SU-DHL-6 (cell line): ENCODE data around the gene CYP19A1.

ENCODE experiments used
- H2AFZ ChIP-seq: fragments of 200-600 bp; sonication (generic); 2 replicates; pipeline ENCODE4 v1.6.1; 2014; ENCODE audit warnings: low read depth, mild to moderate bottlenecking, moderate library complexity, mixed read lengths, antibody characterized with exemption, low read length; ENCODE audit not compliant: severe bottlenecking
- H3F3A ChIP-seq: fragments of 200-600 bp; shearing (Covaris generic); 2 replicates; pipeline ENCODE4 v1.6.0; 2016; ENCODE audit warnings: antibody characterized with exemption, mild to moderate bottlenecking; ENCODE audit not compliant: insufficient read depth
- H3K27ac ChIP-seq: fragments of 200-600 bp; sonication (generic); 2 replicates; pipeline ENCODE4 v1.5.1; 2016; ENCODE audit warnings: low read depth, mild to moderate bottlenecking, low read length, moderate library complexity, mixed read lengths
- H3K27me3 ChIP-seq: fragments of 200-600 bp; sonication (generic), shearing (Covaris generic); 2 replicates; pipeline ENCODE4 v1.6.0; 2014; ENCODE audit warnings: mild to moderate bottlenecking, low read length
- H3K36me3 ChIP-seq: fragments of 200-600 bp; sonication (generic); 2 replicates; pipeline ENCODE4 v1.6.1; 2014; ENCODE audit warnings: mild to moderate bottlenecking, low read length, mixed read lengths
- H3K4me2 ChIP-seq: fragments of 300-600, 200-600 bp; shearing (Covaris generic), sonication (generic); 2 replicates; pipeline ENCODE4 v1.6.0; 2014; ENCODE audit warnings: low read length, low read depth, mild to moderate bottlenecking; ENCODE audit not compliant: poor library complexity, severe bottlenecking
- H3K4me3 ChIP-seq: fragments of 200-600 bp; sonication (generic); 2 replicates; pipeline ENCODE4 v1.5.1; 2014; ENCODE audit warnings: antibody characterized with exemption, low read length, mild to moderate bottlenecking, mixed read lengths; ENCODE audit not compliant: insufficient read depth, poor library complexity, severe bottlenecking
- H3K79me2 ChIP-seq: fragments of 200-600 bp; sonication (generic); 2 replicates; pipeline ENCODE4 v1.6.1; 2014; ENCODE audit warnings: mild to moderate bottlenecking, low read length, moderate library complexity; ENCODE audit not compliant: insufficient read depth
- H3K9ac ChIP-seq: fragments of 200-600 bp; sonication (generic); 2 replicates; pipeline ENCODE4 v1.7.0; 2014; ENCODE audit warnings: mild to moderate bottlenecking, low read length
- H3K9me2 ChIP-seq: fragments of 200-600 bp; sonication (generic); replicated peaks from 2 replicates; pipeline ENCODE4 v1.6.1; 2014; ENCODE audit warnings: low read length; ENCODE audit not compliant: insufficient read depth
- H3K9me3 ChIP-seq: fragments of 200-600 bp; sonication (generic); 2 replicates; pipeline ENCODE4 v1.6.1; 2014; ENCODE audit warnings: low read length, mixed read lengths; ENCODE audit not compliant: insufficient read depth
- H4K20me1 ChIP-seq: fragments of 200-600 bp; sonication (generic); 2 replicates; pipeline ENCODE4 v1.6.1; 2014; ENCODE audit warnings: low read depth, mild to moderate bottlenecking, antibody characterized with exemption, low read length, moderate library complexity, mixed read lengths
- EZH2phosphoT487 ChIP-seq: fragments of 200-600 bp; sonication (generic), shearing (Covaris generic); conservative IDR thresholded peaks from 2 replicates; pipeline ENCODE4 v1.6.1; 2018; ENCODE audit warnings: mild to moderate bottlenecking, antibody characterized with exemption, low read length, moderate library complexity, mixed read lengths
- TF ChIP-seq, protein P1 (sequence below): fragments of 200-600 bp; sonication (generic); IDR thresholded peaks from one replicate; pipeline ENCODE4 v1.5.1; 2017; ENCODE audit warnings: antibody characterized with exemption, mild to moderate bottlenecking, low read length, moderate library complexity; ENCODE audit not compliant: insufficient read depth, poor library complexity, severe bottlenecking

The CYP19A1 gene

DNA sequence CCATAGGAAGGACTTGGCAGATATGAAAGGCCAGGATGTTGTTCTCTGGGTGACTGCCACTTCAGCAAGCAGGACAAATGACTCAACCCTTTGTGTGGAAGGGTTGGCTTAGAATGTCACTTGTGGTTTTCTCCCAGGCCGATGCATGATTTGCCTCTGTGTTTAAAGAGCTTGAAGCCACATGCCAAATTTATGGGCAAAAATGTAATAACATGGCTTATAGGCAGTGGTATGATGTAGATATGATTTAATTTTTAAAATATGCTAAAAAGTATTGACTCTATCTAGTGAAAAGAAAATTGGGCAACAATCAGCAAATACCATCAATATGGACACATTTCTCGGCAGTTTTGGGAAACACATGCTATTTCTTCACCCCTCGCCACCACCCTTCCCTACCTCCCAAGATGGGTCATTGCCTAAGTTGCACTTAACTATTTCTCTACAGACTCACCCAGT lies 114.6 kb downstream of the CYP19A1 start:
- Histone ChIP-seq H3K9me3 (no peaks in the 10 kb centered on the region), H3F3A (no peaks in the 10 kb centered on the region), H3K4me2 (no peak overlapping the region), H3K9ac (no peak overlapping the region), H2AFZ (no peak overlapping the region), H3K79me2 (no peaks in the 10 kb centered on the region), H3K4me3 (no peak overlapping the region), H4K20me1 (no peaks in the 10 kb centered on the region), H3K36me3 (no peaks in the 10 kb centered on the region), H3K27ac (no peak overlapping the region), H3K27me3 (no peaks in the 10 kb centered on the region), H3K9me2 (no peaks in the 10 kb centered on the region)
- TF ChIP-seq, protein P1, sequence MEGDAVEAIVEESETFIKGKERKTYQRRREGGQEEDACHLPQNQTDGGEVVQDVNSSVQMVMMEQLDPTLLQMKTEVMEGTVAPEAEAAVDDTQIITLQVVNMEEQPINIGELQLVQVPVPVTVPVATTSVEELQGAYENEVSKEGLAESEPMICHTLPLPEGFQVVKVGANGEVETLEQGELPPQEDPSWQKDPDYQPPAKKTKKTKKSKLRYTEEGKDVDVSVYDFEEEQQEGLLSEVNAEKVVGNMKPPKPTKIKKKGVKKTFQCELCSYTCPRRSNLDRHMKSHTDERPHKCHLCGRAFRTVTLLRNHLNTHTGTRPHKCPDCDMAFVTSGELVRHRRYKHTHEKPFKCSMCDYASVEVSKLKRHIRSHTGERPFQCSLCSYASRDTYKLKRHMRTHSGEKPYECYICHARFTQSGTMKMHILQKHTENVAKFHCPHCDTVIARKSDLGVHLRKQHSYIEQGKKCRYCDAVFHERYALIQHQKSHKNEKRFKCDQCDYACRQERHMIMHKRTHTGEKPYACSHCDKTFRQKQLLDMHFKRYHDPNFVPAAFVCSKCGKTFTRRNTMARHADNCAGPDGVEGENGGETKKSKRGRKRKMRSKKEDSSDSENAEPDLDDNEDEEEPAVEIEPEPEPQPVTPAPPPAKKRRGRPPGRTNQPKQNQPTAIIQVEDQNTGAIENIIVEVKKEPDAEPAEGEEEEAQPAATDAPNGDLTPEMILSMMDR = no peak
- no peak for TF ChIP-seq EZH2phosphoT487

DNA sequence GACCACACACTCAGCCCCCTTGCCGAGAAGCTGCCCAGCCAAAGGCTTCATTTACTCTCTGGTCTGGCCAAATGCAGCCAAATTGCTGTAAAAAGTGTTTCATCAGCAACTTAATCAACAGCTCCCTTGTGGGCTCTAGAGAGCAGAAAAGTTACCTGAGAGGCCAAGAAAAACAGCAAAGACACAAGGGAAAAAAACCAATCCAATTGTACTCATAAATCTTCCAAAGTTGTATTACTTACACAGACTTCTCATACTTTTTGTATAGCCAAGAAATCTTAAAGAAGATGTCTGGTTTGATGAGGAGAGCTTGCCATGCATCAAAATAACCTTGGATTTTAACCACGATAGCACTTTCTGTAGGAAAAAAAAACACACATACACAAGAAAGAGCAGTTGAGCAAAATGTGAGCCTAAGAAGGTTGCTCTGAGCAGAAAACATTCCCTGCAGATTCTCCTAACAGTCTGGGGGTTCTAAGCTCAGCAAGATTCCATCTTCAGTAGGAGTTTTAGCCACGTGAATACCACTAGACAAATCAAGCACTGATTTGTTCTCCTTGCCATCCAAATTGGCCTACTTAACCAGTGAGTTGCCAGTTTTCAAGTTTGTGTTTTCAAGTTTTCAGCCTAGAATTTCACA lies 120.0 kb downstream of the CYP19A1 start:
- Histone ChIP-seq H3K27ac (no peak overlapping the region), H3K27me3 (no peaks in the 10 kb centered on the region), H3K36me3 (no peaks in the 10 kb centered on the region), H4K20me1 (no peaks in the 10 kb centered on the region), H3K9me3 (no peaks in the 10 kb centered on the region), H3K4me3 (no peak overlapping the region), H3K4me2 (no peak overlapping the region), H3K9me2 (no peaks in the 10 kb centered on the region), H2AFZ (no peak overlapping the region), H3K79me2 (no peaks in the 10 kb centered on the region), H3F3A (no peaks in the 10 kb centered on the region), H3K9ac (no peak overlapping the region)
- TF ChIP-seq EZH2phosphoT487 = no peak
- TF ChIP-seq, protein P1 = no peak

GRCh38 chr15:51212909-51213308 lies 125.5 kb downstream of the CYP19A1 start:
- Histone ChIP-seq H3K36me3 (no peaks in the 10 kb centered on the region), H3K9ac (no peak overlapping the region), H3K27ac (no peak overlapping the region), H2AFZ (no peak overlapping the region), H3F3A (no peaks in the 10 kb centered on the region), H3K27me3 (no peaks in the 10 kb centered on the region), H3K79me2 (no peaks in the 10 kb centered on the region), H3K9me3 (no peaks in the 10 kb centered on the region), H4K20me1 (no peaks in the 10 kb centered on the region), H3K4me2 (no peak overlapping the region), H3K4me3 (no peak overlapping the region), H3K9me2 (no peaks in the 10 kb centered on the region)
- TF ChIP-seq, protein P1 = no peak
- no peak for TF ChIP-seq EZH2phosphoT487
